MM.1S (cell line): Measurements from ENCODE around the gene AMH.

Source experiments
- DNase-seq: peaks from one replicate; pipeline ENCODE4 v3.0.0-alpha.2; 2015
- H2AFZ ChIP-seq: fragments of 300-600 bp; sonication (generic); 2 replicates; pipeline ENCODE4 v1.6.0; 2016; ENCODE audit warnings: antibody characterized with exemption, low read length
- H3F3A ChIP-seq: fragments of 300-600 bp; sonication (generic); 2 replicates; pipeline ENCODE4 v1.6.1; 2016; ENCODE audit warnings: mild to moderate bottlenecking, antibody characterized with exemption, low read length, moderate library complexity, mixed read lengths; ENCODE audit not compliant: insufficient read depth
- H3K27ac ChIP-seq: fragments of 300-600 bp; sonication (generic); 2 replicates; pipeline ENCODE4 v1.5.1; 2016; ENCODE audit warnings: mild to moderate bottlenecking, low read length
- H3K27me3 ChIP-seq: fragments of 300-600 bp; sonication (generic); replicated peaks from 2 replicates; pipeline ENCODE4 v1.6.0; 2016; ENCODE audit warnings: low read length; ENCODE audit not compliant: insufficient read depth
- H3K36me3 ChIP-seq: fragments of 300-600 bp; sonication (generic); replicated peaks from 2 replicates; pipeline ENCODE4 v1.6.1; 2016; ENCODE audit warnings: mild to moderate bottlenecking, low read length, mixed read lengths; ENCODE audit not compliant: insufficient read depth
- H3K4me1 ChIP-seq: fragments of 300-600 bp; sonication (generic); 2 replicates; pipeline ENCODE4 v1.6.1; 2016; ENCODE audit warnings: low read length, mixed read lengths
- H3K4me2 ChIP-seq: fragments of 300-600 bp; sonication (generic); 2 replicates; pipeline ENCODE4 v1.6.0; 2016; ENCODE audit warnings: low read depth, low read length
- H3K4me3 ChIP-seq: fragments of 300-600 bp; sonication (generic); 2 replicates; pipeline ENCODE4 v1.5.1; 2016; ENCODE audit warnings: low read length, mixed read lengths
- H3K79me2 ChIP-seq: fragments of 300-600 bp; sonication (generic); 2 replicates; pipeline ENCODE4 v1.6.1; 2016; ENCODE audit warnings: mixed run types, low read length, mixed read lengths
- H3K9ac ChIP-seq: fragments of 300-600 bp; sonication (generic); 2 replicates; pipeline ENCODE4 v1.6.1; 2016; ENCODE audit warnings: low read length, mixed read lengths
- H3K9me2 ChIP-seq: fragments of 300-600 bp; sonication (generic); replicated peaks from 2 replicates; pipeline ENCODE4 v1.6.1; 2016; ENCODE audit warnings: mild to moderate bottlenecking, low read length, mixed read lengths; ENCODE audit not compliant: insufficient read depth
- H3K9me3 ChIP-seq: fragments of 300-600 bp; sonication (generic); replicated peaks from 2 replicates; pipeline ENCODE4 v1.6.1; 2016; ENCODE audit warnings: mild to moderate bottlenecking, low read length, mixed read lengths; ENCODE audit not compliant: insufficient read depth
- H4K20me1 ChIP-seq: fragments of 300-600 bp; sonication (generic); 2 replicates; pipeline ENCODE4 v1.6.1; 2016; ENCODE audit warnings: mild to moderate bottlenecking, low read length, moderate library complexity, mixed read lengths; ENCODE audit not compliant: insufficient read depth
- CTCF ChIP-seq: fragments of 300-600 bp; sonication (generic); IDR thresholded peaks from 2 replicates; pipeline ENCODE4 v1.5.1; 2016; ENCODE audit warnings: antibody characterized with exemption, low read length, mixed read lengths
- EZH2 ChIP-seq: fragments of 300-600 bp; sonication (generic); optimal IDR thresholded peaks from 2 replicates; pipeline ENCODE3; 2017; ENCODE audit warnings: low read depth, mild to moderate bottlenecking, antibody characterized with exemption, low read length, mixed read lengths
- EZH2phosphoT487 ChIP-seq: fragments of 300-600 bp; sonication (generic); IDR thresholded peaks from 2 replicates; pipeline ENCODE4 v1.6.1; 2018; ENCODE audit warnings: antibody characterized with exemption, low read length

AMH gene

GRCh38 chr19:2243274-2244124 lies 5.6 kb upstream of the AMH start:
- no peak overlapping the region for H2AFZ ChIP-seq
- peaks cover 19% of the 10 kb centered on the region; the same call in 1 of the 2 replicates for H3F3A ChIP-seq
- no peak overlapping the region for H3K27ac ChIP-seq
- no peaks in the 10 kb centered on the region for H3K9me3 ChIP-seq
- H3K4me1 ChIP-seq: peaks cover 9% of the 10 kb centered on the region; the same call in 1 of the 2 replicates
- H3K4me3 ChIP-seq: no peak overlapping the region
- H3K4me2 ChIP-seq: no peak overlapping the region
- TF ChIP-seq EZH2phosphoT487 (no peak), EZH2 (no peak), CTCF (no peak)
- no peaks in the 10 kb centered on the region for H3K9me2 ChIP-seq
- no peak overlapping the region for H3K9ac ChIP-seq
- peaks cover 94% of the 10 kb centered on the region for H3K79me2 ChIP-seq
- DNase-seq: no peak
- no peaks in the 10 kb centered on the region for H3K27me3 ChIP-seq
- H4K20me1 ChIP-seq: peaks cover 48% of the 10 kb centered on the region
- H3K36me3 ChIP-seq: peaks cover 32% of the 10 kb centered on the region

GRCh38 chr19:2244125-2244411 lies 5.1 kb upstream of the AMH start:
- Histone ChIP-seq H3K4me2 (no peak overlapping the region), H3K4me3 (no peak overlapping the region), H4K20me1 (peaks cover 47% of the 10 kb centered on the region), H3K9me2 (no peaks in the 10 kb centered on the region), H3K27ac (no peak overlapping the region), H3K36me3 (peaks cover 32% of the 10 kb centered on the region), H3K27me3 (no peaks in the 10 kb centered on the region), H3F3A (peaks cover 20% of the 10 kb centered on the region), H2AFZ (no peak overlapping the region), H3K9ac (no peak overlapping the region), H3K9me3 (no peaks in the 10 kb centered on the region), H3K4me1 (peaks cover 6% of the 10 kb centered on the region; the same call in 1 of the 2 replicates), H3K79me2 (peaks cover 88% of the 10 kb centered on the region)
- DNase-seq: no peak
- TF ChIP-seq EZH2phosphoT487 (no peak), CTCF (no peak), EZH2 (no peak)

GRCh38 chr19:2244486-2244885 lies 4.6 kb upstream of the AMH start:
- H3K27me3 ChIP-seq: no peaks in the 10 kb centered on the region
- no peak for TF ChIP-seq EZH2phosphoT487
- TF ChIP-seq CTCF: no peak
- no peak for TF ChIP-seq EZH2
- H3K9me3 ChIP-seq: no peaks in the 10 kb centered on the region
- H3K9ac ChIP-seq: no peak overlapping the region
- H3F3A ChIP-seq: peaks cover 21% of the 10 kb centered on the region
- H3K36me3 ChIP-seq: peaks cover 32% of the 10 kb centered on the region
- H3K4me1 ChIP-seq: peaks cover 6% of the 10 kb centered on the region; the same call in 1 of the 2 replicates
- no peak for DNase-seq
- no peak overlapping the region for H2AFZ ChIP-seq
- H3K9me2 ChIP-seq: no peaks in the 10 kb centered on the region
- peaks cover 84% of the 10 kb centered on the region for H3K79me2 ChIP-seq
- no peak overlapping the region for H3K27ac ChIP-seq
- no peak overlapping the region for H3K4me2 ChIP-seq
- peaks cover 45% of the 10 kb centered on the region for H4K20me1 ChIP-seq
- H3K4me3 ChIP-seq: no peak overlapping the region
